GM12892 (cell line): ENCODE data around the gene PDE4B.
A peak's percentile ranks its signal among the peaks of the same experiment; 100 is the strongest.

ENCODE experiments used
- DNase-seq: peaks from one replicate; pipeline ENCODE4 v3.0.0; 2011; ENCODE audit not compliant: insufficient read length
- FAIRE-seq: peaks from 2 replicates; lab custom pipeline; 2011; peaks lifted over from hg19 to GRCh38; lab: Jason Lieb, UNC
- POLR2A ChIP-seq: IDR thresholded peaks from 2 replicates; pipeline ENCODE4 v1.6.1; 2011; ENCODE audit warnings: low read depth, low read length, control low read depth
- POLR2AphosphoS5 ChIP-seq: IDR thresholded peaks from 2 replicates; pipeline ENCODE4 v1.6.1; 2011; ENCODE audit warnings: low read depth, low read length, control low read depth
- TAF1 ChIP-seq: IDR thresholded peaks from 2 replicates; pipeline ENCODE4 v1.6.1; 2011; ENCODE audit warnings: low read depth, mild to moderate bottlenecking, control low read depth, low read length, borderline replicate concordance

PDE4B gene

GRCh38 chr1:66282891-66283621, 490.4 kb downstream of the PDE4B start:
- DNase-seq (no peak), FAIRE-seq (no peak)
- no peak for TF ChIP-seq POLR2AphosphoS5
- TF ChIP-seq POLR2A = no peak
- no peak for TF ChIP-seq TAF1

- TF ChIP-seq POLR2AphosphoS5 (peak; percentile 39; the same call in 1 of the 2 replicates), POLR2A (0 out of 2 replicates have a peak, but pooled peaks have one; percentile 40), TAF1 (no peak)
- peak; percentile 97 for FAIRE-seq
- DNase-seq = no peak
These were observed 490.9 kb downstream of the PDE4B start for GRCh38 chr1:66283622-66284041.

DNA sequence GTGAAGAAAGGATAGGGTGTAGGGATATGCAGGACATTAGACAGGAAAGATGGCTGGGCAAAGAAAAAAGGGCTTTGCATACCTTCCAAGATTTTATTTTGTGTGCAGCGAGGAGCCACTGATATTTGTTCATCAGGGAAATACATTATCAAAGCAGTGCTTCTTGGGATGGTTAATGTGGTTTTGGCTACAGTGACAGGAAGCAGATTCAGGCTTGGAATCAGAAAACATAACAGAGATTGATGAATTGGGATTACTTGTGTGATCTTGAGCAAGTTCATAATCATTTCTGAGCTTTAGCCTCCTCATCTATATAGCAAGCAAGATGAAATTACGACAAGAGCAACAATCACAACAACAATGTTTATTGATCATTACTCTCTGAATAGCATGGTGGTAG, 492.1 kb downstream of the PDE4B start:
- FAIRE-seq = peak; percentile 63
- no peak for TF ChIP-seq POLR2AphosphoS5
- no peak for TF ChIP-seq TAF1
- no peak for TF ChIP-seq POLR2A

GRCh38 chr1:66285618-66286270, 493.0 kb downstream of the PDE4B start:
- no peak for TF ChIP-seq TAF1
- no peak for TF ChIP-seq POLR2AphosphoS5
- TF ChIP-seq POLR2A = no peak
- DNase-seq = no peak
- peak; percentile 57 for FAIRE-seq

More for the DNA sequence above, 492.1 kb downstream of the PDE4B start:
- DNase-seq = no peak

- FAIRE-seq = no peak
- no peak for DNase-seq
- TF ChIP-seq TAF1 (no peak), POLR2AphosphoS5 (no peak), POLR2A (no peak)
These were observed 493.6 kb downstream of the PDE4B start for GRCh38 chr1:66286307-66286706.

- no peak for DNase-seq
- TF ChIP-seq POLR2AphosphoS5 = no peak
- TF ChIP-seq TAF1 = no peak
- no peak for FAIRE-seq
These were observed 495.4 kb downstream of the PDE4B start for GRCh38 chr1:66288048-66288447.

DNA sequence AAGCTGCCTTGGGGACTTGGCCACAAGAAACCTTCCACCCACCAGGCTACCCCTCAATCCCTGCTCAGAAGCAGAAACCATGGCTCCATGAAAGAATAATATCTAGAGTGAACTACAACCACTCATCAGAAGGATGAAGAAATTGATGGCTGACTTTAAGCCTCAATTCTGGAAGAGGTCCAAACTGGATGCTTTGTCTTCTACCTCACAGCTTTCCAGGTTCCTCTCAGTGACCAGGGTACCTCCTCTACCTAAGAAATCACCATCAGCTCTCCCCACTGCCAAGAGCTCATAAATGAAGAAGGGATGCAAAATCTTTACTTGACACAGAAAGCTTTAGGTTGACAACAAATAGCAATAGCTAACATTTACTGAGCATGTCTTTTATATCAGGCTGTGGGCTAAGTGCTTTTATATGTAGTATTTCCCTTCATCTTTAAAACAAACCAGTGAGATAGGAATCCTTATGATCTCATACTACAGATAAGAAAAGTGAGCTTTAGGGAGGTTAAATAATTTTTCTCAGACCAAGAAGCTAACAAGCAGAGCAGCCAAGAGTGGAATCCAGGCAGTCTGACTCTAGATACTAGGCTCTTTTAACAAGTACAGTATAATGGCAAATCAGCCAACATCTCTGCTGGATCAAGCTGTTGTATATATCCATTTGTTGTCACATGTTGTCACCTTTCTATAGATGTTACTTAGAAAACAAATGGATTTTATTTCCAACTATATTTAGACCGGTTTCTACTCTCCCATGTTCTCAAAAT, 498.3 kb downstream of the PDE4B start:
- peak; percentile 56 for FAIRE-seq

DNA sequence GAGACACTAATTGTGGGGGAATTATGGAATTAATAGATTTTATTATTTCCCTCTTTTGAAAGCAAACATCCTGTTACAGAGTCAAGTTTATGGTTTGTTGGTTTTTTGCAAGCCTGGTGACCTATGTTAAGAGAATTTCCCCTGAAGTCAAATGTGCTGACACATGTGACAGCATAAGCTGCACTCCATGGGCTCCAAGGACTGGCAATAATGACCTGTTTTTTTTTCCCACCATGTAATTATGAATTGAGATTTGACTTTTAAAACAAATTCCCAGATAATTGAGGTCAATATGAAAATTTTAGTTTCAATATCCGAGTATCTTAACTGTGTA, 498.8 kb downstream of the PDE4B start:
- DNase-seq (no peak), FAIRE-seq (no peak)
- TF ChIP-seq POLR2AphosphoS5 = no peak
- no peak for TF ChIP-seq TAF1
- TF ChIP-seq POLR2A = no peak

More for the DNA sequence above, 498.3 kb downstream of the PDE4B start:
- TF ChIP-seq TAF1 (no peak), POLR2A (no peak), POLR2AphosphoS5 (no peak)
- DNase-seq = no peak

DNA sequence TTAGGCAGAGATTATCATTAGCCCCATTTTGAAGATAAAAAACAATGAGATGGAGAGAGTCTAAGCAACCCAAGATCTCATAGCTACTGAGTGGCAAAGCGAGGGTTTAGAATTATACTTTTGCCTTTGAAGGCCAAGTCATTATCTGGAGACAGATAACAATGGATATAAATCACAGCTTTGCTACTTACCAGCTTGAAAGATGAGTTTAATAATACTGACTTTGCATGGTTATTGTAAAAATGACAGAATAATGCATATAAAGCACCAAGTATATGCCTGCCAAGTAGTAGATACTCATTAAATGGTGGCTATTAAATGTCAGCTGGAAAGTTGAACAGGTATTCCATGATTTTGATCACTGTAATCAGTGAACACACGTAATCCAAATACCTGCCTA, 499.6 kb downstream of the PDE4B start:
- no peak for TF ChIP-seq POLR2AphosphoS5
- TF ChIP-seq POLR2A = no peak
- no peak for TF ChIP-seq TAF1
- no peak for DNase-seq
- FAIRE-seq = no peak

- no peak for DNase-seq
- FAIRE-seq = no peak
- TF ChIP-seq TAF1 = no peak
- no peak for TF ChIP-seq POLR2A
- TF ChIP-seq POLR2AphosphoS5 = no peak
These were observed 500.2 kb downstream of the PDE4B start for GRCh38 chr1:66292944-66293343.

DNA sequence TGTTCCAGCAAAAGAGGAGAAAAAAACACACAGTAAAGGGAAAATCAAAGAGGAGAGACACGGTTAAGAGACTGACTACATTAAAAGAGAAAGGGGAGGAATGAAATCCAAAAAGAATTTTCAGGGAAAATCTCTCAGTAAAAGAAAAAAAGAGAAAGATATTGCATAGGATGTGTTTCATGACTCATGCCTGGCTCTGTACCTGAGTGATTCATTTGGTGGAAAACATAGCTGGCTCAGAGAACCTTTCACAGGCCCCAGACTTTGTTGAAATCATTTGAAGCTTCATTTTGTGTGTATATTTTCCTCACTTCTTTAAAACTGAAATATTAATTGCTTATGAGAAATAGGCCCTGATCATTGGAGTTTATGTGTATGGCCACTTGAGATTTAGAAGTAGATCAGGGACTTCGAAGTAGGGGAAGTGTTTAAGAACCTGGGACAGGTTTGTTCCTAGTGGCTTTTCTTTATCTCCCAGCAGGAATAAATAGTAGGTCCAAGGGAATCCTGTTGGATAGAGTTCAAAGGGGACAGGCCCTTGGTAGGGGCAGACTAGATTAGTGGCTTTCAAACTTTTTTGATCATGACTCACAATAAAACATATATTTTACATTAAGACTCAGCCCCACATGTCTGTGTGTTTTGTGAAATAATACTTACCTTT, 502.1 kb downstream of the PDE4B start:
- TF ChIP-seq POLR2A (no peak), TAF1 (no peak), POLR2AphosphoS5 (no peak)
- FAIRE-seq (no peak), DNase-seq (no peak)
